EH (cell line): Measurements from ENCODE around the gene AQP9.
"Not testable (repeated sequence)": the region's sequence is repeated elsewhere in the genome, so short reads cannot be mapped to it uniquely, and the experiment has no call there.

ENCODE experiments used
- DNase-seq: peaks from one replicate; pipeline ENCODE4 v3.0.0-alpha.2; 2015; ENCODE audit warnings: low read depth

The AQP9 gene

GRCh38 chr15:58179741-58180381, 41.7 kb downstream of the AQP9 start:
- DNase-seq, result peak; percentile 26

GRCh38 chr15:58182460-58183163, 44.4 kb downstream of the AQP9 start:
- peak; percentile 53 for DNase-seq

GRCh38 chr15:58185439-58185838, 47.3 kb downstream of the AQP9 start:
- peak; percentile 11 for DNase-seq

GRCh38 chr15:58189148-58189811, 51.1 kb downstream of the AQP9 start:
- DNase-seq, result no peak

GRCh38 chr15:58190419-58190818, 52.2 kb downstream of the AQP9 start:
- DNase-seq, result peak; percentile 32

- DNase-seq, result not testable (repeated sequence)
Measured at GRCh38 chr15:58193636-58194035, 55.5 kb downstream of the AQP9 start.

GRCh38 chr15:58200739-58201138, 62.6 kb downstream of the AQP9 start:
- no peak for DNase-seq

- DNase-seq, result peak; percentile 78
Measured at GRCh38 chr15:58201516-58201915, 63.3 kb downstream of the AQP9 start.

- peak; percentile 99 for DNase-seq
Measured at GRCh38 chr15:58203537-58203936, 65.4 kb downstream of the AQP9 start.

- no peak for DNase-seq
Measured at GRCh38 chr15:58206151-58206550, 68.0 kb downstream of the AQP9 start.

GRCh38 chr15:58208217-58208616, 70.0 kb downstream of the AQP9 start:
- not testable (repeated sequence) for DNase-seq

- DNase-seq, result peak; percentile 88
Measured at GRCh38 chr15:58209007-58209481, 70.9 kb downstream of the AQP9 start.

GRCh38 chr15:58210031-58210430, 71.8 kb downstream of the AQP9 start:
- DNase-seq, result not testable (repeated sequence)

GRCh38 chr15:58212909-58213526, 74.8 kb downstream of the AQP9 start:
- peak; percentile 54 for DNase-seq

GRCh38 chr15:58213587-58214338, 75.6 kb downstream of the AQP9 start:
- no peak for DNase-seq

- no peak for DNase-seq
Measured at GRCh38 chr15:58214591-58215340, 76.6 kb downstream of the AQP9 start.

- no peak for DNase-seq
Measured at GRCh38 chr15:58217460-58217859, 79.3 kb downstream of the AQP9 start.

- DNase-seq, result peak; percentile 59
Measured at GRCh38 chr15:58221591-58222241, 83.5 kb downstream of the AQP9 start.

- peak; percentile 73 for DNase-seq
Measured at GRCh38 chr15:58222679-58223078, 84.5 kb downstream of the AQP9 start.

- DNase-seq, result no peak
Measured at GRCh38 chr15:58223432-58223831, 85.3 kb downstream of the AQP9 start.

GRCh38 chr15:58224068-58224467, 85.9 kb downstream of the AQP9 start:
- DNase-seq, result peak; percentile 59
